ENCODE measurements around the gene CENPU.

CENPU gene

DNA sequence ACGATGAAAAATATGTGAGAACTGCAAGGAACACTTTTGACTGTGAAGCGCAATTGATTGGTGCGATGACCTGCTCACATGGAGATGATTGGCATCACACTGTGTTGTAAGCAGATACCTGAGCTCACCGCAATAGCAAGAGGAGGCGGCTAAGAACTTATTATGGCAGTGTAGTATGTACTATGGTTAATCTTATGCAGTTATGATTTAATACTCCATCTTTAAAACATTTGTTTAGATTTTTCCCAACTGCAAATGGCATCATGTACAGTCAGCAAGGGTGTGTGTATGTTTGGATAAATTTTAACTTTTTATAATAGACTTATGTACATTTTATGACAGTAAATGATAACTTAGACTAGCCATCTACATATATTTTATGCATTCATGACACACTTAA lies 58.9 kb downstream of the CENPU start:
- TF ChIP-seq, protein P1, sequence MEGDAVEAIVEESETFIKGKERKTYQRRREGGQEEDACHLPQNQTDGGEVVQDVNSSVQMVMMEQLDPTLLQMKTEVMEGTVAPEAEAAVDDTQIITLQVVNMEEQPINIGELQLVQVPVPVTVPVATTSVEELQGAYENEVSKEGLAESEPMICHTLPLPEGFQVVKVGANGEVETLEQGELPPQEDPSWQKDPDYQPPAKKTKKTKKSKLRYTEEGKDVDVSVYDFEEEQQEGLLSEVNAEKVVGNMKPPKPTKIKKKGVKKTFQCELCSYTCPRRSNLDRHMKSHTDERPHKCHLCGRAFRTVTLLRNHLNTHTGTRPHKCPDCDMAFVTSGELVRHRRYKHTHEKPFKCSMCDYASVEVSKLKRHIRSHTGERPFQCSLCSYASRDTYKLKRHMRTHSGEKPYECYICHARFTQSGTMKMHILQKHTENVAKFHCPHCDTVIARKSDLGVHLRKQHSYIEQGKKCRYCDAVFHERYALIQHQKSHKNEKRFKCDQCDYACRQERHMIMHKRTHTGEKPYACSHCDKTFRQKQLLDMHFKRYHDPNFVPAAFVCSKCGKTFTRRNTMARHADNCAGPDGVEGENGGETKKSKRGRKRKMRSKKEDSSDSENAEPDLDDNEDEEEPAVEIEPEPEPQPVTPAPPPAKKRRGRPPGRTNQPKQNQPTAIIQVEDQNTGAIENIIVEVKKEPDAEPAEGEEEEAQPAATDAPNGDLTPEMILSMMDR (IDR thresholded peaks at IDR 0.05; ENCODE audit: low read depth, low read length): no peak
- DNase-seq (ENCODE audit: extremely low read depth, low read depth): no peak

DNA sequence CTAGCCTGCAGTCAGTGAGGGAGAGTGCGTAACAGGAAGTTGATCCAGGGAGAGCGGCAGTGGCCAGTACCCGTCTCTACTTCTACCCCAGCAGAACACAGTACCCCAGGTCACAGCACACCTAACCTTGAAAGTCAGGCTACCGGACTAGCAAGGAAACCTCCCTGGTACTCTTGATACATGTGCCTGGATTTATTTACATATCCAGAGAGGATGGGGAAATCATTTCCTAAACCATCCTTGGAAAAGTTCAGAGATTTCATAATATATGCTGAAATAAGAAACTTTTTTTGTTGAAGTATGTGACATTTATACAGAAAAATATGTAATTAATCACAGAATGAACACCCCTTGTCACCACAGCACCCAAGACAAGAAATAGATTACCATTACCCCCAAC lies 59.9 kb downstream of the CENPU start:
- TF ChIP-seq, protein P1 (IDR thresholded peaks at IDR 0.05; ENCODE audit: low read depth, low read length): no peak
- no peak for DNase-seq (ENCODE audit: extremely low read depth, low read depth)

DNA sequence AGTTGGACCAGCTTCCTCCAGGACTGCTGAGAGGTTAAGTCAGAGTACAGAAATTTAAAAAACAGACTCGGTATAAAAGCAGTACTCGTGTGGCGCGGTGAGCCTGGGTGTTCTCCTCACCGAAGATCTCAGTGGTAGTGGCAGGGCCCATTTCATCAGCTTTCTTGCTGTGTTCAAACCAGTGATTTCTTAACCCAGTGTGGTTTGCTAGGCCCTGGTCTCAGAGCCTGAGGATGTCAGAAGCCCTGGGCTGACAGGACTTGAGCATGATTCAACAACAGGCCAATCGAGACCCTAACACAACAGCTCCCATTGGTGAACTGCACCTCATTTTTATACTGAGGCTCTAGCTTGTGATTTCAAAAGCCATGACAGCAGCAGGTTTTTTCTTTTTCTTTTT lies 61.2 kb downstream of the CENPU start:
- DNase-seq (ENCODE audit: extremely low read depth, low read depth): no peak
- TF ChIP-seq, protein P1 (IDR thresholded peaks at IDR 0.05; ENCODE audit: low read depth, low read length): no peak

DNA sequence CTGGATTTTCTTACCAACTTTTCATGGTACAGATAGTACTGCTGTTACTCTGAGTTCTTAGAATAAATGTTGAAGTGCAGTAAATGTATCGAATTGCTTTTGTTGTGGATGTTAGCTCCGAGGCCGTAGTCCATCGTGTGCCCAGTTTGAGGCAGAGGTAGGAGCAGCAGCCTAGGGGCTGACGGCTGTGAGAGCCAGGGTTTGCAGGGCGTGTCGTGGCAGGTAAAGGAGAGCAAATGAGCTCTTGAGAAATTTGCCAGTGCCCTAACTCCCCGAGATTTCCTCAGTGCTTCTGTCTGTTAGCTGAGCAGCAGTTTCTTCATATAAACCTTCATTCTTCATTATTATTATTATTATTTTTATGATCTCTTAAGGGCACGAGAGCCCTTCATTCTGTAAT lies 62.8 kb downstream of the CENPU start:
- DNase-seq (ENCODE audit: extremely low read depth, low read depth): no peak
- TF ChIP-seq, protein P1 (IDR thresholded peaks at IDR 0.05; ENCODE audit: low read depth, low read length): no peak

DNA sequence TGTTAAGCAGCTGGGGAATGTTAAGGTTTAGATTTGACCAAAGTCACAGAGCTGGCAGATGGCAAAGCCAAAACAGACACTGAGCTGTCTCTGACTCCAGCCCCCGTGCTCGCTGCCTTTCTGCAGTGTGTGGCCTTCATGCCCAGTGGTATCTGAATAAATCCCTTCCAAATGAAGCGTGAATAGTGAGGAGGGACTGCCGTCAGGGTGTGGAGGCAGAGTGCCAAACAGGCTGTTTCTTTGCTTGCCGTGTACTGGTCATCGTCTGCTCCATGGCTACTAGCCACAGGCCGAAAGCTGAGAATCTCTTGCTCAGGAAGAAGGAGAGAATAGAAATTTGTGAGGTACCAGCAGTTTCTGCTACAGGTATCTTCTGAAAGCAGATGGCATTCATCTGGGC lies 64.6 kb downstream of the CENPU start:
- DNase-seq (ENCODE audit: extremely low read depth, low read depth): no peak
- TF ChIP-seq, protein P1 (IDR thresholded peaks at IDR 0.05; ENCODE audit: low read depth, low read length): no peak

DNA sequence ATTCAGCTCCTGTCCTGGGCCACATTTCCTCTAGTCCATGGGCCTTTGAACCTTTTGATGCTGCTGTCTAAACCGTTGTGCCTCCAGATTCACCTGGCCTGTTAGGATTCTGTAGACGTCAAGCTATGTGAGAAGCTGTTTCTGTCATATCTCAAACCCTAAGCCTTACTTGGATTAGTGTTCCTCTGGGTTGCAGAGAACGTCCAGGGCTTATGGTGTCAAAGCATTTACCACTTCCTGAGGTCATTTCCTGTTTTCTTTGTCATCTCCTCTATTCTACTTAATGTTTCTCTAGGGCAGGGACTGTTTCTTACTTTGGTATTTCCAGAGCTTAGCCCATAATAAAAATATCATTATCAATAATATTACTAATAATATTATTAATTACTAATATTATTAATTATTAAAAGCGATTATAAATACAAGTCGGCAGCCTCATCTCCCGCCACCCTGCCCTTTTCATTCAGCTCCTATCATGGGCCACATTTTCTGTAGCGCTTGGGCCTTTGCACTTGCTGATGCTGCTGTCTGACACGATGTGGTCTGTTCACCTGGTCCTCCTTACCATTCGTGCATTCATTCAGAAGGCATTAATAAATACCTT lies 65.3 kb downstream of the CENPU start:
- DNase-seq (ENCODE audit: extremely low read depth, low read depth): no peak
- TF ChIP-seq, protein P1 (IDR thresholded peaks at IDR 0.05; ENCODE audit: low read depth, low read length): no peak

DNA sequence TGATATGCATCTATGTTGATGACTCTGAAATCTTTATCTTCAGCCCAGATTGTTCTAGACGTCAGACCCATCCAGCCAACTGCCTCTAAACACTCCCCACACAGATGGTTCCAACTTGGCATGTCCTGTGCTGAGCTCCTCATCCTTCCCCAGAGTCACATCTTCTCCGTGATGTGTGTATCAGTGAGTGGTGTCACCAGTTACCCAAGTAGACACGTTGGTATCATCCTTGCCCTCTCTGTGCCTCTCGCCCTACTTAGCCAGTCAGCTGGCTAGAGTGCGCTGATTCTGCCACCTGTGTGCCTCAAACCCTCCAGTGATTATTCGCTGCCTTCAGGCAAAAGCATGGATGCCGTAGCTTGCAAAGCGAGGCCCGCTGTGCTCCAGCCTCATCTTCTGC lies 65.8 kb downstream of the CENPU start:
- TF ChIP-seq, protein P1 (IDR thresholded peaks at IDR 0.05; ENCODE audit: low read depth, low read length): no peak
- DNase-seq (ENCODE audit: extremely low read depth, low read depth): no peak

Data from AG09319 (cell line).